SU-DHL-6 (cell line): ENCODE data around the gene FAM3A.

Experiments
- EZH2phosphoT487 ChIP-seq: fragments of 200-600 bp; sonication (generic), shearing (Covaris generic); conservative IDR thresholded peaks from 2 replicates; pipeline ENCODE4 v1.6.1; 2018; ENCODE audit warnings: mild to moderate bottlenecking, antibody characterized with exemption, low read length, moderate library complexity, mixed read lengths
- TF ChIP-seq, protein P1 (sequence below): fragments of 200-600 bp; sonication (generic); IDR thresholded peaks from one replicate; pipeline ENCODE4 v1.5.1; 2017; ENCODE audit warnings: antibody characterized with exemption, mild to moderate bottlenecking, low read length, moderate library complexity; ENCODE audit not compliant: insufficient read depth, poor library complexity, severe bottlenecking

DNA sequence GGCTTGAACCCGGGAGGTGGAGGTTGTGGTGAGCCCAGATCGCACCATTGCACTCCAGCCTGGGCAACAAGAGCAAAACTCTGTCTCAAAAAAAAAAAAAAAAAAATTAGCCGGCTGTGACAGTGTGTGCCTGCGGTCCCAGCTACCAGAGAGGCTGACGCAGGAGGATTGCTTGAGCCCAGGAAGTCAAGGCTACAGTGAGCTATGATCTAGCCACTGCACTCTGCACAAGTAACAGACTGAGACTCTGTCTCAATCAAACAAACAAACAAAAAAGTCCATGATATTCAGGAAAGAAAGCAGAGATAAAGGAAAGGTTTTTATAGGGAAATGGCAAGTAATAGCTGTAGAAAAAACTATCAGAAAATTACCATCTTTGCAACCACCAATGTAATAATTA is 34.8 kb downstream of the FAM3A start:
- TF ChIP-seq, protein P1, sequence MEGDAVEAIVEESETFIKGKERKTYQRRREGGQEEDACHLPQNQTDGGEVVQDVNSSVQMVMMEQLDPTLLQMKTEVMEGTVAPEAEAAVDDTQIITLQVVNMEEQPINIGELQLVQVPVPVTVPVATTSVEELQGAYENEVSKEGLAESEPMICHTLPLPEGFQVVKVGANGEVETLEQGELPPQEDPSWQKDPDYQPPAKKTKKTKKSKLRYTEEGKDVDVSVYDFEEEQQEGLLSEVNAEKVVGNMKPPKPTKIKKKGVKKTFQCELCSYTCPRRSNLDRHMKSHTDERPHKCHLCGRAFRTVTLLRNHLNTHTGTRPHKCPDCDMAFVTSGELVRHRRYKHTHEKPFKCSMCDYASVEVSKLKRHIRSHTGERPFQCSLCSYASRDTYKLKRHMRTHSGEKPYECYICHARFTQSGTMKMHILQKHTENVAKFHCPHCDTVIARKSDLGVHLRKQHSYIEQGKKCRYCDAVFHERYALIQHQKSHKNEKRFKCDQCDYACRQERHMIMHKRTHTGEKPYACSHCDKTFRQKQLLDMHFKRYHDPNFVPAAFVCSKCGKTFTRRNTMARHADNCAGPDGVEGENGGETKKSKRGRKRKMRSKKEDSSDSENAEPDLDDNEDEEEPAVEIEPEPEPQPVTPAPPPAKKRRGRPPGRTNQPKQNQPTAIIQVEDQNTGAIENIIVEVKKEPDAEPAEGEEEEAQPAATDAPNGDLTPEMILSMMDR, result no peak
- TF ChIP-seq EZH2phosphoT487, result no peak
